H1 (cell line): ENCODE measurements around the gene ATP1A1. TPM values are rescaled to one million over a fixed set of nuclear protein-coding genes. Genes with fewer than 3 reads are reported as not detected.

Experiments
- CTCF ChIA-PET: fragments of 300-600 bp; sonication (Branson Sonifier 250); formaldehyde crosslinking; loops from one replicate; lab custom pipeline; 2021; ENCODE audit not compliant: partially characterized antibody; lab: Charles Lee
- POLR2A ChIA-PET: fragments of 300-600 bp; sonication (Branson Sonifier 250); formaldehyde crosslinking; loops from one replicate; lab custom pipeline; 2021; ENCODE audit warnings: inconsistent platforms; ENCODE audit not compliant: partially characterized antibody; lab: Charles Lee
- DNase-seq, 2 experiments: peaks; one replicate each; pipeline versions ENCODE4 v3.0.0 to v3.0.0-alpha.2; 2010 to 2022; ENCODE audit warnings: low spot score in 2 of 2, low read depth in 1 of 2, mixed read lengths in 1 of 2
- FAIRE-seq: peaks from 2 replicates; lab custom pipeline; 2011; peaks lifted over from hg19 to GRCh38; lab: Jason Lieb, UNC
- H2AFZ ChIP-seq: 2 replicates; pipeline ENCODE4 v1.8.1; 2012; ENCODE audit warnings: low read length, inconsistent platforms
- H2AK5ac ChIP-seq: 2 replicates; pipeline ENCODE4 v1.6.1; 2013; ENCODE audit warnings: low read depth, low read length
- H2BK120ac ChIP-seq: replicated peaks from 2 replicates; pipeline ENCODE3; 2013; ENCODE audit warnings: low read depth, low read length, inconsistent platforms
- H2BK12ac ChIP-seq: 2 replicates; pipeline ENCODE4 v1.6.1; 2013; ENCODE audit warnings: low read depth, low read length
- H2BK15ac ChIP-seq: 2 replicates; pipeline ENCODE4 v1.6.1; 2013; ENCODE audit warnings: low read length
- H2BK20ac ChIP-seq: 2 replicates; pipeline ENCODE4 v1.6.1; 2013; ENCODE audit warnings: low read length
- H2BK5ac ChIP-seq: 2 replicates; pipeline ENCODE4 v1.6.1; 2013; ENCODE audit warnings: low read depth, low read length
- H3K14ac ChIP-seq: 2 replicates; pipeline ENCODE4 v1.6.1; 2013; ENCODE audit warnings: inconsistent platforms; ENCODE audit not compliant: insufficient read length
- H3K18ac ChIP-seq: 2 replicates; pipeline ENCODE4 v1.6.1; 2013; ENCODE audit warnings: low read length; ENCODE audit errors: extremely low read depth
- H3K23ac ChIP-seq: 2 replicates; pipeline ENCODE4 v1.6.1; 2013; ENCODE audit warnings: inconsistent platforms; ENCODE audit not compliant: insufficient read length
- H3K23me2 ChIP-seq: 2 replicates; pipeline ENCODE4 v1.6.1; 2013; ENCODE audit warnings: low read depth, low read length
- H3K27ac ChIP-seq: 2 replicates; pipeline ENCODE4 v1.6.1; 2011; ENCODE audit warnings: low read depth, low read length, inconsistent platforms
- H3K27me3 ChIP-seq, 4 experiments: replicated peaks in 1 of 4; 1 replicate in 1 of 4; 2 replicates in 3 of 4; pipeline versions ENCODE4 v1.6.1 to v1.8.1; 2011 to 2013; ENCODE audit warnings: low read length in 3 of 4, mild to moderate bottlenecking in 3 of 4, inconsistent platforms in 2 of 4, mixed read lengths in 2 of 4, moderate library complexity in 1 of 4; ENCODE audit not compliant: control insufficient read depth in 3 of 4, insufficient read depth in 3 of 4; ENCODE audit errors: extremely low read depth in 1 of 4
- H3K36me3 ChIP-seq, 4 experiments: 2 replicates each; pipeline versions ENCODE4 v1.6.1 to v1.8.1; 2011 to 2013; ENCODE audit warnings: mild to moderate bottlenecking in 4 of 4, low read length in 3 of 4, moderate library complexity in 2 of 4, control low read depth in 1 of 4, inconsistent platforms in 1 of 4; ENCODE audit not compliant: insufficient read depth in 4 of 4, control insufficient read depth in 2 of 4
- H3K4ac ChIP-seq: replicated peaks from 2 replicates; pipeline ENCODE3; 2013; ENCODE audit warnings: low read length, low read depth, mixed read lengths, inconsistent platforms; ENCODE audit not compliant: insufficient read length
- H3K4me1 ChIP-seq, 4 experiments: replicated peaks in 1 of 4; 1 replicate in 1 of 4; 2 replicates in 3 of 4; pipeline versions ENCODE4 v1.6.1 to v1.8.1; 2011 to 2013; ENCODE audit warnings: low read length in 3 of 4, inconsistent platforms in 2 of 4, mixed read lengths in 1 of 4; ENCODE audit not compliant: insufficient read depth in 4 of 4, control insufficient read depth in 3 of 4
- H3K4me2 ChIP-seq, 2 experiments: 2 replicates each; pipeline versions ENCODE4 v1.6.1 to v1.8.1; 2011 to 2013; ENCODE audit warnings: low read depth in 2 of 2, low read length in 2 of 2, control low read depth in 1 of 2, inconsistent platforms in 1 of 2, mild to moderate bottlenecking in 1 of 2; ENCODE audit not compliant: insufficient read depth in 1 of 2
- H3K4me3 ChIP-seq, 4 experiments: fragments of 200-600, 300-600 bp in 1 of 4; sonication (generic), shearing (Covaris generic), sonication (Bioruptor Twin) in 1 of 4; 2 replicates each; pipeline versions ENCODE4 v1.5.1 to v1.8.1; 2011 to 2016; ENCODE audit warnings: low read length in 4 of 4, low read depth in 3 of 4, control low read depth in 2 of 4, inconsistent platforms in 2 of 4, mild to moderate bottlenecking in 2 of 4, mixed read lengths in 1 of 4, moderate library complexity in 1 of 4; ENCODE audit not compliant: insufficient read depth in 2 of 4; ENCODE audit errors: extremely low read depth in 1 of 4
- H3K56ac ChIP-seq: replicated peaks from 2 replicates; pipeline ENCODE3; 2013; ENCODE audit warnings: low read depth, mild to moderate bottlenecking, mixed read lengths, low read length, inconsistent platforms; ENCODE audit not compliant: insufficient read length
- H3K79me1 ChIP-seq: 2 replicates; pipeline ENCODE4 v1.6.1; 2013; ENCODE audit warnings: low read depth, low read length, control low read depth
- H3K79me2 ChIP-seq, 2 experiments: 2 replicates each; pipeline versions ENCODE4 v1.6.1 to v1.8.1; 2012 to 2013; ENCODE audit warnings: low read length in 2 of 2, mild to moderate bottlenecking in 2 of 2, inconsistent platforms in 1 of 2; ENCODE audit not compliant: insufficient read depth in 2 of 2, control insufficient read depth in 1 of 2
- H3K9ac ChIP-seq, 4 experiments: replicated peaks in 1 of 4; 1 replicate in 1 of 4; 2 replicates in 3 of 4; pipeline versions ENCODE4 v1.6.1 to v1.8.1; 2011 to 2013; ENCODE audit warnings: low read depth in 3 of 4, low read length in 3 of 4, control low read depth in 2 of 4, mild to moderate bottlenecking in 2 of 4, moderate library complexity in 2 of 4, inconsistent platforms in 1 of 4; ENCODE audit errors: extremely low read depth in 1 of 4
- H3K9me3 ChIP-seq, 2 experiments: 2 replicates each; pipeline versions ENCODE4 v1.6.1 to v1.8.1; 2012 to 2013; ENCODE audit warnings: mild to moderate bottlenecking in 2 of 2, moderate library complexity in 2 of 2, control low read depth in 1 of 2, inconsistent platforms in 1 of 2, low read depth in 1 of 2, low read length in 1 of 2, mixed read lengths in 1 of 2; ENCODE audit not compliant: insufficient read depth in 2 of 2
- H4K20me1 ChIP-seq, 2 experiments: replicated peaks in 1 of 2; 2 replicates each; pipeline versions ENCODE3 to v1.8.1; 2011 to 2013; ENCODE audit warnings: inconsistent platforms in 2 of 2, low read length in 2 of 2, mild to moderate bottlenecking in 1 of 2; ENCODE audit not compliant: insufficient read depth in 2 of 2, control insufficient read depth in 1 of 2
- H4K5ac ChIP-seq: 2 replicates; pipeline ENCODE4 v1.6.1; 2013; ENCODE audit warnings: low read length, low read depth, mixed read lengths, inconsistent platforms; ENCODE audit not compliant: insufficient read length
- H4K8ac ChIP-seq: 2 replicates; pipeline ENCODE4 v1.8.0; 2013; ENCODE audit warnings: mild to moderate bottlenecking, moderate library complexity, low read length, inconsistent platforms; ENCODE audit not compliant: insufficient read depth; ENCODE audit errors: extremely low read depth
- H4K91ac ChIP-seq: replicated peaks from 2 replicates; pipeline ENCODE3; 2013; ENCODE audit warnings: low read length, mixed read lengths, inconsistent platforms; ENCODE audit not compliant: insufficient read length
- CBX8 ChIP-seq: fragments of 300-800, 300-1000 bp; sonication (generic); IDR thresholded peaks from 2 replicates; pipeline ENCODE4 v1.7.1; 2016; ENCODE audit warnings: low read depth, low read length, borderline replicate concordance
- CEBPB ChIP-seq: IDR thresholded peaks from 2 replicates; pipeline ENCODE4 v1.6.1; 2012; ENCODE audit warnings: low read depth, low read length
- CTBP2 ChIP-seq: IDR thresholded peaks from 2 replicates; pipeline ENCODE4 v1.7.0; 2011; ENCODE audit warnings: borderline replicate concordance, mild to moderate bottlenecking, moderate library complexity, mixed read lengths, low read length; ENCODE audit not compliant: insufficient read depth, insufficient read length
- EGR1 ChIP-seq: IDR thresholded peaks from 2 replicates; pipeline ENCODE4 v1.6.1; 2011; ENCODE audit warnings: low read depth, low read length, borderline replicate concordance
- EP300 ChIP-seq, 2 experiments: IDR thresholded peaks; 1 replicate in 1 of 2; 2 replicates in 1 of 2; pipeline ENCODE4 v1.6.1; 2011 to 2012; ENCODE audit warnings: low read depth in 2 of 2, low read length in 2 of 2, mild to moderate bottlenecking in 2 of 2, borderline replicate concordance in 1 of 2, inconsistent platforms in 1 of 2, moderate library complexity in 1 of 2
- EZH2 ChIP-seq: fragments of 200-600 bp; sonication (generic); IDR thresholded peaks from 2 replicates; pipeline ENCODE4 v1.7.1; 2012; ENCODE audit warnings: low read depth, mild to moderate bottlenecking, moderate library complexity, low read length, inconsistent platforms; ENCODE audit not compliant: severe bottlenecking
- HDAC2 ChIP-seq, 2 experiments: fragments of 300-600 bp in 1 of 2; sonication (generic) in 1 of 2; IDR thresholded peaks; 2 replicates each; pipeline ENCODE4 v1.6.1; 2011 to 2012; ENCODE audit warnings: low read depth in 2 of 2, low read length in 2 of 2, mild to moderate bottlenecking in 2 of 2, moderate library complexity in 2 of 2, borderline replicate concordance in 1 of 2, inconsistent platforms in 1 of 2
- RFX5 ChIP-seq: IDR thresholded peaks from 2 replicates; pipeline ENCODE4 v1.6.1; 2011; ENCODE audit warnings: low read depth, low read length, improper control_type of control experiment, borderline replicate concordance
- SP1 ChIP-seq: IDR thresholded peaks from 2 replicates; pipeline ENCODE4 v1.6.1; 2011; ENCODE audit warnings: low read depth, low read length
- TEAD4 ChIP-seq: IDR thresholded peaks from 2 replicates; pipeline ENCODE4 v1.6.1; 2012; ENCODE audit warnings: low read depth, low read length, inconsistent platforms, mixed read lengths
- WGBS, 2 experiments: shearing (Covaris generic) in 1 of 2; methylation state at CpG; one replicate each; pipeline versions ENCODE4 v1.1.6 to v1.1.7; 2013 to 2015; ENCODE audit warnings: low lambda C conversion rate in 2 of 2, mixed read lengths in 2 of 2, inconsistent platforms in 1 of 2, low coverage in 1 of 2, missing lambda C conversion rate in 1 of 2; ENCODE audit not compliant: insufficient replicate concordance in 2 of 2, insufficient coverage in 1 of 2, insufficient read length in 1 of 2; ENCODE audit errors: extremely low coverage in 1 of 2, missing lambda C conversion rate in 1 of 2; 5-methylcytosine and 5-hydroxymethylcytosine counted together
- polyA plus RNA-seq, 7 experiments: library from polyadenylated mRNA; depleted of rRNA in 3 of 7; stranded (reverse) in 5 of 7; unstranded in 2 of 7; fragments of >200 nt in 5 of 7; fragments of 200-250 nt in 2 of 7; gene quantifications; 1 replicate in 5 of 7; 2 replicates in 1 of 7; 4 replicates in 1 of 7; pipeline versions ENCODE4 v1.2.1 to v1.2.3, GENCODE V29; 2011 to 2013; ENCODE audit warnings: missing spikeins in 2 of 7, mixed read lengths in 2 of 7
- total RNA-seq: library from RNA; stranded (reverse); fragmentation: NEBNext Ultra II Directional; extraction: Animal tissue kit (Norgen Biotek cat#: 25700); gene quantifications from 2 replicates; pipeline ENCODE4 v1.2.1, GENCODE V29; 2021

The ATP1A1 gene
- total and polyA plus RNA-seq, 2 of the 8 experiments (the other 6 are each of a cell fraction or from before 2014, with no cell fraction given): 222 to 325 TPM

- DNase-seq (no peak), FAIRE-seq (no peak)
- Histone ChIP-seq H3K56ac (no peak overlapping the region), H3K27me3 (no peaks in the 10 kb centered on the region), H3K27ac (no peak overlapping the region), H3K14ac (no peak overlapping the region), H3K23ac (no peak overlapping the region), H4K5ac (no peak overlapping the region), H2BK12ac (no peak overlapping the region), H4K91ac (no peak overlapping the region), H2BK120ac (no peak overlapping the region), H3K23me2 (no peaks in the 10 kb centered on the region), H2AK5ac (no peak overlapping the region), H3K4me2 (no peak overlapping the region), H3K9ac (no peak overlapping the region), H2BK15ac (no peak overlapping the region), H3K4me1 (0 out of 7 replicates have a peak, but pooled peaks cover 0 to 2% (median 0%) of the 10 kb centered on the region in 4 experiments), H2BK5ac (no peak overlapping the region), H3K18ac (no peak overlapping the region), H3K9me3 (no peaks in the 10 kb centered on the region), H3K79me2 (no peaks in the 10 kb centered on the region), H4K8ac (no peak overlapping the region), H3K79me1 (no peaks in the 10 kb centered on the region), H2AFZ (no peak overlapping the region), H3K4me3 (no peak overlapping the region), H4K20me1 (no peaks in the 10 kb centered on the region), H3K36me3 (no peaks in the 10 kb centered on the region), H2BK20ac (no peak overlapping the region), H3K4ac (no peak overlapping the region)
- CTCF ChIA-PET: interaction anchor here (0.7 to 0.8 kb wide), 2 partner anchors 179 to 729 kb away, joined by 3 to 4 read pairs; no protein-coding TSS in a partner anchor
- TF ChIP-seq RFX5: no peak
- no peak for TF ChIP-seq SP1
- no peak for TF ChIP-seq TEAD4
- no peak for TF ChIP-seq CTBP2
- TF ChIP-seq EP300 (IDR thresholded peaks at IDR 0.05; ENCODE audit: borderline replicate concordance in 1 of 2, low read depth in 2 of 2, low read length in 2 of 2): no peak
- no peak for TF ChIP-seq CBX8
- no peak for TF ChIP-seq EZH2
- TF ChIP-seq HDAC2 (IDR thresholded peaks at IDR 0.05; ENCODE audit: borderline replicate concordance in 1 of 2, low read depth in 2 of 2, low read length in 2 of 2): no peak
- TF ChIP-seq CEBPB: no peak
- TF ChIP-seq EGR1: no peak
- 84% methylated on average over 5 of the region's 5 CpGs; no CpG with 5 or more reads in 1 of the 2 experiments for WGBS, 2 experiments
- POLR2A ChIA-PET: interaction anchor here (0.7 to 1.9 kb wide), 2 partner anchors 10 kb away, joined by 3 to 5 read pairs; no protein-coding TSS in a partner anchor
Observed at GRCh38 chr1:116365857-116366256, 7.2 kb upstream of the ATP1A1 start.
